DMS 273 (cell line): ENCODE data around the gene JCHAIN.
"Not testable (repeated sequence)": the region's sequence is repeated elsewhere in the genome, so short reads cannot be mapped to it uniquely, and the experiment has no call there.

ENCODE experiments used
- DNase-seq: peaks from one replicate; lab custom pipeline; 2025; ENCODE audit not compliant: unreplicated experiment; lab: John Stamatoyannopoulos, UW

The JCHAIN gene

GRCh38 chr4:70688795-70689231 is 22.5 kb upstream of the JCHAIN start:
- peak; percentile 36 for DNase-seq

GRCh38 chr4:70687821-70688794 is 21.8 kb upstream of the JCHAIN start, which contains the start of gene UTP3:
TSS of gene UTP3 (plus strand) at chr4:70688532. CDS start at chr4:70688678, 146 bp downstream.
- peak; percentile 98 for DNase-seq

GRCh38 chr4:70687392-70687791 is 21.1 kb upstream of the JCHAIN start:
- DNase-seq: no peak

GRCh38 chr4:70682142-70682541 is 15.8 kb upstream of the JCHAIN start:
- not testable (repeated sequence) for DNase-seq

- DNase-seq: no peak
Measured at GRCh38 chr4:70681704-70682103, 15.4 kb upstream of the JCHAIN start.

GRCh38 chr4:70680934-70681333 is 14.6 kb upstream of the JCHAIN start:
- no peak for DNase-seq

- no peak for DNase-seq
Measured at GRCh38 chr4:70678383-70678999, 12.2 kb upstream of the JCHAIN start.

GRCh38 chr4:70676554-70677090 is 10.3 kb upstream of the JCHAIN start:
- DNase-seq: no peak

GRCh38 chr4:70674731-70675130 is 8.4 kb upstream of the JCHAIN start:
- no peak for DNase-seq

- DNase-seq: no peak
Measured at GRCh38 chr4:70674191-70674590, 7.9 kb upstream of the JCHAIN start.

- DNase-seq: no peak
Measured at GRCh38 chr4:70671091-70671490, 4.8 kb upstream of the JCHAIN start.

- no peak for DNase-seq
Measured at GRCh38 chr4:70670332-70671014, 4.2 kb upstream of the JCHAIN start.

GRCh38 chr4:70667740-70668535 is 1.6 kb upstream of the JCHAIN start:
- DNase-seq: no peak

- not testable (repeated sequence) for DNase-seq
Measured at GRCh38 chr4:70661309-70661922, 4.9 kb downstream of the JCHAIN start.

- no peak for DNase-seq
Measured at GRCh38 chr4:70660106-70660505, 6.2 kb downstream of the JCHAIN start.

- no peak for DNase-seq
Measured at GRCh38 chr4:70658418-70658817, 7.9 kb downstream of the JCHAIN start.

- DNase-seq: no peak
Measured at GRCh38 chr4:70657326-70657725, 9.0 kb downstream of the JCHAIN start.

GRCh38 chr4:70654605-70655011 is 11.7 kb downstream of the JCHAIN start:
- no peak for DNase-seq

- DNase-seq: peak; percentile 41
Measured at GRCh38 chr4:70651864-70652506, 14.3 kb downstream of the JCHAIN start.
